Fibroblast of upper back skin (primary cell): ENCODE data around the gene PNP.

Source experiments
- DNase-seq: peaks from one replicate; pipeline ENCODE4 v3.0.0-alpha.2; 2013

The PNP gene

GRCh38 chr14:20455355-20456300, 13.6 kb upstream of the PNP start:
- peak; percentile 33 for DNase-seq

GRCh38 chr14:20456971-20457370, 12.2 kb upstream of the PNP start:
- no peak for DNase-seq

GRCh38 chr14:20458031-20458789, 11.0 kb upstream of the PNP start:
- DNase-seq = no peak

GRCh38 chr14:20460458-20461224, 8.6 kb upstream of the PNP start:
- DNase-seq = no peak

- peak; percentile 100 for DNase-seq
Observed at GRCh38 chr14:20461225-20462141, 7.7 kb upstream of the PNP start, which contains the start of gene PIP4P1. PIP4P1 (minus strand) TSS chr14:20461434; CDS start chr14:20461325, 109 bp downstream.

DNA sequence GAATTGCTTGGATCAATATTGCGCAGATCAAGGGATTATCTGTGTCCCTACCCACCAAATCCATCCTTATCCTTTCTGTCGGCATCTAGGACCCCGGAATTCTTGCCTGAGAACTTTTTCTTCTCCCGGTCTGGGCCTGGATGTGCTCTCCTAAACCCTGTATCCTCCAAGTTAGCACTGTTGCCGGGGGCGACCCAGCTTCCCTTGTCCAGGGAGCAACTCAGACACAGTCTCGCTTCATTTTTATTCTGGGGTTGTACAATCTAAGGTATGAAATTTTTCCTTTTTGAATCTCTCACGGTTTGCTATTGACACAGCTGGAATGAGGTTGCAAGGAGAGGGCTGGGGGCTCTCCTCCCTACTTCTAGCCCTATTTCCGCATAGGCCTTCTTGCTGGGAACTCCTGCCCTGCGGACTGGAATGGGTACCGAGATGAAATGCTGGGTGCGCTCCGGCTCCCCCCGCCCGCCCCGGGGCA, 403 bp upstream of the PNP start:
- DNase-seq = no peak

- DNase-seq = peak; percentile 52
Observed at GRCh38 chr14:20469890-20470602, 840 bp downstream of the PNP start.

GRCh38 chr14:20470603-20470901, 1.3 kb downstream of the PNP start:
- DNase-seq = no peak

GRCh38 chr14:20472536-20473169, 3.4 kb downstream of the PNP start:
- no peak for DNase-seq

DNA sequence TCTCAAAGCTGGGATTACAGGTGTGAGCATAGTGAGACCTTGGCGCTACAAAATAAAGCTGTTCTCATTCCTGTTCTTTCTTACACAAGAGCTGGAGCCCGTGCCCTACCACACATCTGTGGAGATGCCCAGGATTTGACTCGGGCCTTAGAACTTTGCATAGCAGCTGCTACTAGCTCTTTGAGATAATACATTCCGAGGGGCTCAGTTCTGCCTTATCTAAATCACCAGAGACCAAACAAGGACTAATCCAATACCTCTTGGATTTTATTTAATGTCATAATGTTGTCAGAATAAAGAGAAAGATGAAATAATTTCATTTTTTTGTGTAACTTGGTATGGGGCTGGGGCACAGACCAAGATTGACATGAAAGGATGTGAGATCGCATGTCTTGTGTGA, 7.6 kb downstream of the PNP start:
- DNase-seq = no peak

DNA sequence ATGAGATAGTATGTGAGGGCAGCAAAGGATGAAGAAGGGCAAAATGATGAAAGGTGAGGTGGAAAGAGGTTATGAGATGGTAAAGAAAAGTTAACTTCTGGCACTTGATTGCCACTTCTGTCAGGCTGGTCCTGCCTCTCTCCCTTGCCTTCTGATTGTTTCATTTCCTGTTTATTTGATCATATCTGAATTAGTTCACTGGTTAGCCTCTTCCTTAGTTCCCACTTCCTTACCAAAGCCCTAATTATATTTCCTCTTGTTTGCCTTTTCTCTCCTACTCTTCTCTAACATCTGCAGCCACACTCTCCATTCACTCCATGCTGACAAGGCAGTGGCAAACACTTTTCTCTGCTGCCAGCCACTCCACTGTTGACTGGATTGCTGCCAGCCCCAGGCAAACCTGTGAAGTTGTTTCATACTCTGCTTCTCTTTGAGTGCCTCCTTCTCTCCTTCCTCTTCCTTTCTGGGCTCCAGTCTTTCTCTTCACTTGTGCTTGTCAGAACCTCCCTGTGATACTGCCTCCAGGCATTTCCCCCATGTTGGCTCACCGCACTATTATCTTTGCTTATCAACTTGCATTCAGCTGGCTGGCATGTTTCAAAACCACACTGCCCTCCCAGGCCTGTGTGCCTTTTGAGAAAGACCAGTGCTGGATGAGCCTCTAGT, 8.1 kb downstream of the PNP start:
- no peak for DNase-seq

- no peak for DNase-seq
Observed at GRCh38 chr14:20478894-20479293, 9.7 kb downstream of the PNP start.

GRCh38 chr14:20482382-20482781, 13.2 kb downstream of the PNP start:
- no peak for DNase-seq

GRCh38 chr14:20485900-20486299, 16.7 kb downstream of the PNP start:
- DNase-seq = no peak

DNA sequence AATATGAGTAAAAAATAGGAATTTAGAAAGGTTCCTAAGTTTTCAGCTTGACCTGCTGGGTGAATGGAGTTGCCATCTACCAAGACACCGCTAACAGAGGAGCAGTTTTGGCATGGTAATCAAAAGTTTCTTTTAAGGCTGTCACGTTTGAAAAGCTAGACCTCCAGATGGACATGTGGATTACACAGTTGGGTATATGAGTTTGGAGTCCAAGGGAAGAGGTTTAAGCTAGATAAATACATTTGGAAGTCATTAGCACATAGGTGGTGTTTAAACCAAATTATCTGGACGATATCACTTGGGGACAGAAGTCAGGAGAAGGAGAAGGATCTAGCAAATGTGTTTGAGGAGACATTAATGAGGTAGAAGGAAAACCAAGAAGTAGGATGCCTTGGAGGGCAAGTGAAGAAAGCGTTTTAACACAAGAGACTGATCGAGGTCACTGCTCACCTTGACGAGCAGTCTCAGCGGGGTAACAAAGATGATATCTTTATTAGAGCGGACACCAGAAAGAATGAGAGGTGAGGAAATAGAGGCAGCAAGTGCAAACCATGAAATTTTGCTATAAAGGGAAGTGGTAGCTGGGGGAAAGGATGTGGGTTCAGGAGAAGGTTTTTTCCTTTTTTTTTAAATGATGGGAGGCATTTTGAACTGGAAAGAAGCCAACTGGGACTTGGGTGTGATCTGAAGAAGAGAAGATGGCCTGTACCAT, 17.6 kb downstream of the PNP start:
- no peak for DNase-seq

DNA sequence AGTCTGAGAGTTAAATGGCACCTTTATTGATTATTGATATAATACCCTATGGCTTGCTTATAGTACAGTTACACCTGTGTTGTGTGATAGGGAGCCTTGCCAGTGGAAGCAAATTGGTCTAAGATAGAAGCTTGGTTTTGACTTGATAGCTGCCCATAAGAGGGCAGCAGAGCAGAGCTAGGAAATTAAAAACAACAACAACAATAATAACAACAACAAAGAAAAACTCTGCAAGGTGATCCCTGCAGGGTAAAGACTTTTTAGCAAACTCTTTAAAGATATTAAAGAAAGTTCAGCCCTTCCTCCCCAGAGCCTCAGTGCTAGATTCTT, 18.2 kb downstream of the PNP start:
- DNase-seq = no peak

GRCh38 chr14:20489093-20489994, 20.1 kb downstream of the PNP start:
- DNase-seq = peak; percentile 26

DNA sequence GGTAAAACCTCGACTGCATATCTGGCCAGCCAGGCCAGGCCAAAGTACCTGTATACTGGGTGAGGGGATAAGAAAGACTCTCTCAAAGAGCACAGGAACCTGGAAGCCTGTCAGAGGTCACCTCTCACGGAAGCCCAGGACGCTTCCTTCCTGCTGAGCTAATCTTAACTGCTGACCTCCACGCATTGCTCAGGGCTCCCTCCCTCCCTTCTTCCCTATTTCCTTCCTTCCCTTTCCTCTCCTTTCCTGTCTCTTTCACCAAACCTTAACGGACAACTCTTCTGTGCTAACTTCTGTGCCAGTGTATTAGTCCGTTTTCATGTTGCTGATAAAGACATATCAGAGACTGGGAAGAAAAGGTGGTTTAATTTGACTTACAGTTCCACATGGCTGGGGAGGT, 21.4 kb downstream of the PNP start:
- no peak for DNase-seq

- no peak for DNase-seq
Observed at GRCh38 chr14:20492486-20492885, 23.3 kb downstream of the PNP start.
